M059J (cell line): ENCODE data around the gene CARD10. TPM values are rescaled to one million over a fixed set of nuclear protein-coding genes. Genes with fewer than 3 reads are reported as not detected.
"Not testable (repeated sequence)": the region's sequence is repeated elsewhere in the genome, so short reads cannot be mapped to it uniquely, and the experiment has no call there.

ENCODE experiments used
- DNase-seq: peaks from one replicate; pipeline ENCODE4 v3.0.0-alpha.2; 2012; ENCODE audit warnings: low read depth
- total RNA-seq: library from RNA; depleted of rRNA; stranded (reverse); fragments of >200 nt; shearing (Covaris generic); gene quantifications from 2 replicates; pipeline ENCODE4 v1.2.3, GENCODE V29; 2014

The CARD10 gene
- total RNA-seq, 1 experiment from 2014 or later: 10.6 TPM

DNA sequence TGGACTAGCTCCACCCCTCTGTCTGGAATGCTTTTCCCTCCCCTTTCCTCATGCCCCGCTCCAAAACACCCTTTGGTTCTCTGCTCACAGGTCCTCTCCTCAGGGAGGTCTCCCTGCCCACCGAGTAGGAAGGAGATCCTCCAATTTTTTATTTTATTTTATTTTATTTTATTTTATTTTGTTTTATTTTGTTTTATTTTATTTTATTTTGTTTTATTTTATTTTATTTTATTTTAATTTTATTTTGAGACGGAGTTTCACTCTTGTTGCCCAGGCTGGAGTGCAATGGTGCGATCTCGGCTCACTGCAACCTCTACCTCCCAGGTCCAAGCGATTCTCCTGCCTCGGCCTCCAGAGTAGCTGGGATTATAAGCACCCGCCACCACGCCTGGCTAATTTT lies 8.7 kb upstream of the CARD10 start:
- not testable (repeated sequence) for DNase-seq

DNA sequence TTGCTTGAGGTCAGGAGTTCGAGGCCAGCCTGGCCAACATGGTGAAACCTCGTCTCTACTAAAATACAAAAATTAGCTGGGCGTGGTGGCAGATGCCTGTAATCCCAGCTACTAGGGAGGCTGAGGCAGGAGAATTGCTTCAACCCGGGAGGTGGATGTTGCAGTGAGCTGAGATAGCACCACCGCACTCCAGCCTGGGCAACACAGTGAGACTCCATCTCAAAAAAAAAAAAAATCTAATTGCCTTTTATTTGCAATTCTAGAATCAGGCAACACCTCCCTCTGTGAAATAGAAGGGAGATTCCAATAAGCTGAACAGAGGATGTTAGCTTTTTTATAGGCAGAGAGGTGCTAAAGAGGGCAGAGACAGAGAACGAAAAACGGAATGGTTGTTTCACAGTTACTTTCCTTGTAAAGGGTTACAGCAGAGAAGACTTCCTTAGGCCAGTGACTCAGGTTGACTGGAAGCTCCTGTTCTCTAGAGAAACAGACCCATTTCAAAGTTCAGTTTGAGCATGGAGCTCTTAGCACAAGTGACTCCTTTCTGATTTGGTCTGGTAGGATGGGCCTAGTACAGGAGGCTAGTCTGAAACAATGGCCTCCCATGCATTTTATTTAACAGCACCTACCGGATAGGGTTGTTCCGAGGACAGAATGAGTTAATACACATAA lies 8.0 kb upstream of the CARD10 start:
- not testable (repeated sequence) for DNase-seq

DNA sequence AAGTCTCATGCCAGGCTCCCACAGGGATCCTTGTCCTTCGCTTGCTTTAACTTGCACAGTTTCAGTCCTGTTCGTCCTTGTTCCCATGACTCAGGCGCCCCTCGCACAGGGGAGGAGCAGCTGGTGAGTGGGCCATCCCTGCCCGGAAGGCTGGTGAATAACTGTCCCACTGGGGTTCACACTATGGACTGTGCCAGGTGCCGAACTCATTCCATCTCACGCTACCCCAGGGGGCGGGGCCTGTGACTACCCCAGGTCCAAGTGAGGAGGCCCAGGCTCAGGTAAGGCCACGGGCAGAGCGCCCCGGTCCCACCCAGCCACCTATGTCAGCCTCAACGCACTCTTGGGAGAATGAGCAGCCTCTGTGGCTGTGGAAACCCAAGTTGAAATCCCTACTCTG lies 7.2 kb upstream of the CARD10 start:
- DNase-seq: peak; percentile 77

DNA sequence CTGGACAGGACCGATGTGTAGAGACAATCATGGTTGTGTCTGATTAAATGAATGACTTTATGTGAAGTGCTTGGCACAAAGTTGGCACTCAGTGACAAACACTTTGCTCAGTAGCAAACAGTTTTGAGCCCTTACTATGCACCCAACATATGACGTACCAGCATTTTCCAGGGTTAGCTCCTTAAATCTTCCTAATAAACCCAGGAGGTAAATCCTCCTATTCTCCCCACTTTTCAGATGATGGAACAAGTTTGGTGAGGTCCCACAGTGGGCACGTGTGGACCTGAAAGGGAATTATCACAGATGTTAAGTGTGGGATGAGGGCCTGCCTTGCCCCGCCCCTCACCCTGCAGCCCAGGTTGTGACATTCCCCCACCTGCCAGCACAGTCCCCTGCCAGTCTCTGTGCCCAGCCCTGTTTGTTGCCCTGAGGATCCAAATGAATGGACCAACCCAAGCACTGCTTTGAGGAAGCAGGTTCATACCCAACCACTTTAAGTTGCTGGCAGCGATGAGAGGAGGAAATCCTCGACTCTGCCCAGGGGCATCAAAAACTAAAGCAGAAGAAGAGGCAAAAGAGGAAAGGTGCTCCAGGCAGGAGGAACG lies 6.6 kb upstream of the CARD10 start:
- no peak for DNase-seq

DNA sequence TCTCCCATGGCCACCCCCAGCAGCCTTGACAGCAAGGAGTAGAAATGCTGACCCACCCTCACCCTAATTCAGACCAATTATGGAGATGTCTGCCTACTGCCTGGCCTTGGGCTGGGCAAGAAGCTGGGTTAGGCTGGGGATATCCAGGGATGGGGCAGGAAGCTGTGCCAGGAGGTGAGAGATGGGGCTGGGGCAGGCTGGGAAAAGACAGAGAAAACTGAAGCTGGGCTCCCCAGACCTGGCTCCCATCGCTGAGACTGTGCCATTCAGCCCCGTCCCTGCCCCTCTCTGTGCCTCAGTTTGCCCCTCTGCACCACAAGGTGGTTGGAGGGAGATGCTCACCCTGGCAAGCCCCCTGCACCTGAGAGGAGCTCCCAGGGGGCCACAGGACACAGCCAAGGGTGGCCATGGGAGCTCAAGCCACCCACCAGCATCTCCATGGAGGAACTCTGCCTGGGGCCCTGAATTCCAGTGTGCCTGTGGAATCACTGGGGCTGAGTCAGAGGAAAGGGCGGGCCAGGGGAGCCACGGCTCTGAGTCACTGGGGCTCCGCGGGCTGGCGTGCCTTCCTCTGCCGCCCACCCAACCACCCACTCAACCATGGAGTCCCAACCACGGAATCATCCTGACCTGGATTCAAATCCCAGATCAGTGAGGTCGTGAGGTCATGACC lies 6.0 kb upstream of the CARD10 start:
- DNase-seq: peak; percentile 91

DNA sequence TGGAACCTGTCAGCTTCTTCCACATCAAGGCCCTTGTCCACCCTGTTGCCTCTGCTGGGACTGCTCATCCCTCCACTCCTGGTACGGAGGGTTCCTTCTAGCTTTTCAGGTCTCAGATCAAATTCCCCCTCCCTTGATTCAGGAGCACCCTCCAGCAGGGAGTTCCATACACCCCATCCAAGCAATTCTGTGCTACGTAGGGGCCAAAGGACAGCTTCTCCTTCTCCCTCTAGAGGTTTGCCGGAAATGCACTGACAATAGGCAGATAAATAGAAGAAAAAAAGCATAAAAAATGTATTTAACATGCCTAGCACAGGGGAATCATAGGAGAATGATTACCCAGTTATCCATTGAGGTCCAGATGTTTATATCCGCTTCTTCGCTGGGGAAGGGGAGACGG lies 3.3 kb upstream of the CARD10 start:
- DNase-seq: no peak

DNA sequence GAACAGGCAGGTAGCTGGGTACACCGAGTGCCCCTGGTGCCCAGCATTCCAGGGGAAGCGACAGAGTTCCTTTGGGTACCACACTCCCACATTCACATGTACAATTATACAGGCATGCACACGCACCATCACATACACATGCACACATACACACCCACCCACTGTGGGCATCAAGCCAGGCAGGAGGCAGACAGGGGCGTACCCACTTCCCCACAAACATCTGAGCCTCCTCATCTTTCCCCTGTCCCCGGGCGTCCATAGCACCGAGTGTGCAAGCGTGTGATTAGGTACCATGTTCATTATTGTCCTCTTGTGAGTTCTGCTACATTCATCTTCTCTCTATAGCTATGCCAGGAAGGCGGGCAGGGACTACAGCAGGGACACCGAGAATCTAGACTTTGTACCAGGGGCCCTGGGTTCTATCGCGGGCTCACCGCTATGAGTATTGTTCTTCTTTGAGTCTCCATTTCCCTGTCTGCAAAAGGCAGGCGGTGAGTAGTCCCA lies 2.1 kb upstream of the CARD10 start:
- no peak for DNase-seq

DNA sequence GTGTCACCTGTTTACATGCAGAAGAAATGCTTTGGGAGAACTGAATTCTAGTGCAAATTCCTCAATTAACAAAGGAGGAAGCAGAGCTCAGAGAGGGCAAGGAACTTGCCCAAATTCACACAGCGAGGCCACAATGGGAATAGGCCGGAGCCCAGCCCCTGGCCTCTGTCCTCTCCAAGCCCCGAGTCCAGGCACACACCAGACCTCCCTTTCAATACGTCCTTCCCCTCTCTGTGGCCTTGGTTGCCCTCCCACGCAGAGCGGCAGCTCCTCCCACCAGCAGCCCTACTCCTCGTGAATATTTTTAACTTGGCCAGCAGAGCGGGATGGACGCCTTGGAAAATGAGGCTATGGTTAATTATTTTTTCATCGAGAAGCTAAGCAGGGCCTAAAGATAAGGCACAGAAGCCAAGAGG lies 1.6 kb upstream of the CARD10 start:
- no peak for DNase-seq

DNA sequence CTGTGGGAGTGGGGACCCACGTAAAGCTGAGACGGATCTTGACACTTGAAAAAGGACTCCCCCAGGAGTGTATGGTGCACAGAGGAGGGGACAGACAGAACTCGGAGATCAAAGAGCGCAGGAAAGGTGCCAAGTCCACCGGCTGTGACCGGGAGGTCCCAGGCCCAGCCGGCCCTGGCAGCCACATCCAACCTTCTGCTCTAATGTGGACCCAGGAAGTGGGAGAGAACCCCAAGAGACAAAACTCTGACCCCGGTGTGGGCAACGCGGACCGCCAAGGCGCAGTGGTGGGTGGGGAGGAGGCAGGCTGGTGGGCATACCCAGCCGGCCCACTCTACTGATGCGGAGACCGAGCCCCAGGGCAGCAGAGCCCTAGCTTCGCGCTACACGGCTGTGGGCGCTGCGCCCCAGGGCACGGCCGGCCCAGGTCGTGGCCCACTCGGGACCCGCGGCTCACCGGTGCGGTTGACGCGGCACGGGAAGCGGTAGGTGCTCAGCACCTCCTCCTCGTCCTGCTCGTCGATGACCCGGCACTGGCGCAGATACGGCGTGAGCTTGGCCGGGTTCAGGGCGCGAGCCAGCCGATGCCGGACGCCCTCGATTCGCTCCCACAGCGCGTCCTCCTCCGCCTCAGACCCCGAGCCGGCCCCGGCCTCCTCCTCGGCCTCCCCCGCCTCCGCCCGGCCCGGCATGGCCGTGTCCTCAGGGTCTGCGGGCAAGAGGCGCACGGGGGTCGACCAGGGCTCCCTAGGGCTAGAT lies 527 bp downstream of the CARD10 start:
- no peak for DNase-seq

DNA sequence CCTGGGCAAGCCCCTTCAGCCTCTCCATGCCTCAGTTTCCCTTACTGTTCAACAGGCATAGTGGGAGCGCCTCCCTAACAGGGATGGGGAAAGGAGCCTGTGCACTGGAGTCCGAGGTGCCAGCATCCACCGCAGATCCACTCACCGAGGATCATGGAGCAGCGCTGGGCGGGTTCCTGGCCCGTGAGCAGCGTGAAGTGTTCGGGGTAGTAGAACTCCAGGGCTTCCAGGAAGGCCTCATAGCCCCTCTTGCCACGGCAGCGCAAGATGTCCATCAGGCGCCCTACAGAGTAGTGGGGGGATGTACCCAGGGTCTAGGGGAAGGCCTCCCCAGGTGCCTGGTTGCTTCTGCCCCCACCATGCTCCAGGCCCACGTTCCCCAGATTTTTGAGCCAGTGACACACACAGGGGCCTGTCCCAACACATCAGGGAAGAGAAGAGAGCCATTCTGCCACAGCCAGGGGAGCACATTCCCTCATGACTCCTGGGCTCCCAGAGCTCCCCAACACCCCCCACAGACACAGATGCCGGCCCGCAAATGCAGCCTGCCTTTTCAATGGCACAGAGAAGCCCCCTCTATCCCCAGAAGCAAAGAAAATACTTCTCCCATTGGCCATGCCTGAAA lies 1.3 kb downstream of the CARD10 start:
- no peak for DNase-seq

DNA sequence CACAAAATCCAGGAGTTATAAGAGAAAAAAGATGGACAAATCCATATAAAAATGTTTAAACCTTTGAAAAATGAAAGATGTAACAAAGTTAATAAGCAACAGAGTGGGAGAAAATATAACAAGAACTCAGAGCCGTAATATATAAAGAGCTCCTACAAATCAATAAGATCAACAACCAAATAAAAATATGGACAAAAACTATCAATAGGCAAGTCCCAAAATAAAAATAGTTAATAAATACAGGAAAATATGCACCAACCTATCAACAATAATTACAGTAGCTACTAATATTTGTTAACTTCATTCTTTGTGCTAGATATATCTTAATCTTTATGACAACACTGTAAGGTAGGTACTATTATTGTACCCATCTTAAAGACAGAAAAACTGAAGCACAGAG lies 2.8 kb downstream of the CARD10 start:
- no peak for DNase-seq

DNA sequence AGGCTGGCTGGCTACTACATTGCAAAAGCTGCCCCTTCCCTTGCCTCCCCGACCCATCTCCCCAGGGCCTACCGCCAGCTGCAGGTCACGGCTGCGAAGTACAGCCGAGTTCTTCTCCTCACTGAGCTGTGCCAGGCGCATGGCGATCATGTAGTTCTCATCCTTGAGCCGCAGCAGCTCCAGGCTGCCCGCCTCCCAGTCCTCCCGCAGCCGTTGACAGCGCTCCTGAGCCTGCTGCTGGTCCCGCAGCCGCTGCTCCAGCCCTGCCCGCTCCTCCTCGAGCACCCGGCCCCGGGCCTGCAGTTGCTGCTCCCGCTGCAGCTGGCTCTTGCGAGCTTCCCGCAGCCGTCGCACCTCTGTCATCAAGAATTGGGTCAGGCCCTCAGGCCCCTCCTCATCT lies 3.3 kb downstream of the CARD10 start:
- no peak for DNase-seq

DNA sequence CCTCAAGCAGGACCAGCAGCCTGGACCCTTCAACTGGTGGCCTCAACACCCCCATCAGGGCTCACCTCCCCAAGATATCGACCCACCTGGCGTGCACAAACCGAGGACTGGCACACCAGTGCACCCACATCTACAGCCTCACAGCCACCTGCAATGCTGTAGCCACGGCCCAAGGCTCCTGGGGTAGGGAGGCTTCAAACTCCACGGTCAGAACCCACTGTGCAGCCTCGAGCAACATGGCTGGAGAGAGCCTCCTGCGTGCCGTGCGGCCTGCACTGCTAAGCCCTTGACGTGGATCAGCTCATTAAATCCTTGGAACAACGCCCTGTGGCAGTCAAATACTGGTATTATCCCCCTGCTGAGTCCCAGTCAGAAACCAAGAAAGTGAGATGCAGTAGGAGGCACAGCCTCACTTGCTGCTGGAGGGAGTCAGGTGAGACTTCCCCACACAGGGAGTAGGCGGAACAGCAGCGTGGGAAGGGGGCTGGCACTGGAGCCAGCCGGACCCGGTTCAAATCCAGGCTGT lies 4.6 kb downstream of the CARD10 start:
- no peak for DNase-seq

DNA sequence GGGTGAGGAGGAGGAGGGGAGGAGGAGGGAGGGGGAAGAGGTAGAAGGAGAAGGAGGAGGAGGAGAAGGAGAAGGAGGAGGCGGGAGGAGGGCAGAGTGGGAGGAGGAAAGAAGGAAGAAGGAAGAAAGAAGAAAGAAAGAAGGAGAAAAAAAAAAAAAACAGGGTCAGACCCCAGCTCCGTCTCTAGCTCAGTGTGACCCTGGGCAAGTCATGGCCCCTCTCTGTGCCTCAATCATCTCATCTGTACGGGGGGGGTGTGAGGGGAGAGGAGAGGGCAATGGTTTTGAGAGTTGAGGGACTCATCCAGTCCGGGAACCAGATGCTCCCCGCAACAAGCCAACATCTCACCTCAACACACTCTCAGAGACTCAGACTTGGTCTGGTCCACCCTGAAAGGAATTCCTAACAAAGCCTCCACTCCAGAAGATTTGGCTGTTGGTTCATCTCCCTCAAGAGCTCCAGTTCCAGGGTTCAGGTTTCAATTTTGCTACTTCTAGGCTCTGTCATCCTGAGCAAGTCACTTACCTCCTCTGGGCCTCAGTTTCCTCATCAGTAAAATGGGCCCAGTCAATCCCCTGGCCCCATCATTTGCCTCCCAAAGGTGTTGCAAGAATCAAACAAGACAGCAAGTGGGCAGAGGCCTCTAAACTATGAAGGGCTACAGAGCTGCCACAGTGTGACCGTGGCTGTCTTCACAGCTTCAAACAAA lies 7.7 kb downstream of the CARD10 start:
- DNase-seq: no peak

DNA sequence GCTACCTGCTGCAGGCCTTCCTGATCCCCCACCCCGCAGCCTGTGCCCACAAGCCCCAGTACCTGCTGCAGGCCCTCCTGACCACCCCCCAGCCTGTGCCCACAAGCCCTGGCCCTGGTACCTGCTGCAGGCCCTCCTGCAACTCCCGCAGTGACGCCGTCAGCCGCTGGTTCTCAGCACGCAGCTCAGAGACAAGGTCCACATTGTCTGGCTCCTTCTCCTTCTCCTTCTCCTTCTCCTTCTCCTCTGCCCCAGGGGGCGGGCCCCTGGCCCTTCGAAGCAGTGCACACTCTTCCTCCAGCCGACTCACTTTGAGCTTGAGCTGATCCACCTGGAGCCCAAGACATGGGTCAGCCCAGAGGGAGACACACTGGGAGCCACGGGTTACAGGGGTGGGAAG lies 9.1 kb downstream of the CARD10 start:
- no peak for DNase-seq

DNA sequence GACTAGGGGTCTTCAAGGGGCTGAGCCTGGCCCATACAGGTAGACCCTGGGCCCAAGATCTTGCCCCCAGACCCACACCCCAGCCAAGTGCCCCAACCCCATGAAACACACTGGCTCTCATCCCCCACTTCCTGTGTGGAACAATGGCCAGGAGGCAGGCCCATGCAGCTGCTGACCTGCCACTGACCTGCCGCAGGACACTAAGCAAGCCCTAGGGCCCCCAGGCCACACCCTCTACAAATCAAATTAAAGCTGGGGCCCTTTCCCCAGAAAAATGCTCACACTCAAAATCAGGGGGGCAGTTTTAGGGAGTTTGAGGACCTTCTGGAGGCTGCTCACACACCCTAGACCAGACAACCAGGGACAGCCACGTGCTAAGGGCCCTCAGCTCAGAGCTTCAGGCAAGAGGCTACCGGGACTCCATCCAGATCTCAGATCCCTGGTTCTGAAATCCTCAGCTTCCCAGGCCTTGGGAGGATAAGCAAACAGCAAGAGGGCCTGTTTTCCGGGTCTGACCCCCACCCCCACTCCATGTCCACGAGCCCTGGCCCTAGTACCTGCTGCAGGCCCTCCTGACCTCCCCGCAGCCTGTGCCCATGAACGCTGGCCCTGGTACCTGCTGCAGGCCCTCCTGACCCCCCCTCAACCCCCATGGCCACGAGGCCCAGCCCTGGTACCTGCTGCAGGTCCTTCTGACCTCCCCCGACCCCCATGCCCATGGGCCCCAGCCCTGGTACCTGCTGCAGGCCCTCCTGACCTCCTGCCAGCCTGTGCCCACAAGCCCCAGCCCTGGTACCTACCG lies 10.0 kb downstream of the CARD10 start:
- DNase-seq: no peak

DNA sequence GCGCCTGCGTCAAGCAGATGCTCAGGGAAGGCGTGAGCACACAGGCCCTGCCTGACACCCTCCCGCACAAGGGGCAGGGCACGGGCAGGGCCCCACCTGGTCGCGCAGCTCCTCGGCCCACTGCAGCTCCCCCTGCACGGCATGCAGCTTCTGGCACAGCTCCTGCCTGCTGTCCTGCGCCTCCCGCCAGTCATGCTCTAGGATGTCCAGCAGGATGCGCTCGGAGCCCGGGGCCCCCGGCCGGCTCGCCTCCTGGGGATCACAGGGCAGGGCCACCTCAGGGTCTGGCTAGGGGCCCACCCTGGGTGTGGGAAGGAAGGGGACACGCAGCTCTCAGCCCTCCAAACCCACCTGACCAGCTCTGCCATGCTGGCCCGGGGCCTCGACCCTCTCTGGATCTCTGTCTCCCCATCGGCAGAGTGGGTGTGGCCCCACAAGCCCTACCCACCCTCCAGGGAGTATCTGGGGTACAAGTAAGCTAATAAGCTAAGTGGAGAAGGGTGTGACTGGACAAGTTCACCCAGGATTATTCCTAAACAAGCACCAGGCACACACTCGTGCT lies 10.7 kb downstream of the CARD10 start:
- DNase-seq: no peak

DNA sequence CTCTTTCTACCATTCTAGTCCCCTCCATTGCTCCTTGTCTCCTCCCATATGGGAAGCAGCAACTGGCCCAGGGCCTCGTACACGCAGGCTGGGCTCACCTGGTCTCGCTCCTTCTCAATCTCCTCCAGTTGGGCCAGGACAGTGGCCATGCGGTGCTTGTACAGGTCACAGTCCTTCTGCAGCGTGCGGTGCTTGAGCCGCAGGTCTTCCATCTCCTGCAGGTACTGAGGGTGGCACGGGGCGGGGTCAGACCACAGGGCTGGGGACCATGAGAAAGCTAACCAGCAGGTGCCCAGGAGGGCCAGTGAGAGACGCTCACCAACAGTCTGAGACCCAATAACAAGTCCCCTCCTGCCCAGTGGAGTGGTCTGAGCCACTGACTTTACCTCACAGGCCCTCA lies 11.5 kb downstream of the CARD10 start:
- no peak for DNase-seq

DNA sequence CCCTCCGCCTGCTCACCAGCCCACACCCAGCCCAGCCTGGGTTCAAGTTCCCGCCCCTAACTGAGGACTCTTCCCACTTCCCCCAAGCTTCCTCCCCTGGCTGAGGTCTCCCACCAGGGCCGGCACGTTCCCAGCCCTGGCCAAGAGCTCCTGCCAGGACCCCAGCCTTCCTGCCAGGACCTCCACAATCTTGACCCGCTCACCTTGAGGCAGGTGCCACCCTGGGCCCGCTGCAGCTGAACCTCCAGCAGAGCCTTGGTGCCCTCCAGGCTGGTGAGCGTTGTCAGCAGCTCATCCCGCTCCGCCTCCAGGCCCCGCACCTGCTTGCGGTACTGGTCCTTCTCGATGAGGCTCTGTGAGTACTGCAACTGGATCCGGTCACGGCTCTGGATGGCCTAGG lies 13.2 kb downstream of the CARD10 start:
- DNase-seq: no peak

DNA sequence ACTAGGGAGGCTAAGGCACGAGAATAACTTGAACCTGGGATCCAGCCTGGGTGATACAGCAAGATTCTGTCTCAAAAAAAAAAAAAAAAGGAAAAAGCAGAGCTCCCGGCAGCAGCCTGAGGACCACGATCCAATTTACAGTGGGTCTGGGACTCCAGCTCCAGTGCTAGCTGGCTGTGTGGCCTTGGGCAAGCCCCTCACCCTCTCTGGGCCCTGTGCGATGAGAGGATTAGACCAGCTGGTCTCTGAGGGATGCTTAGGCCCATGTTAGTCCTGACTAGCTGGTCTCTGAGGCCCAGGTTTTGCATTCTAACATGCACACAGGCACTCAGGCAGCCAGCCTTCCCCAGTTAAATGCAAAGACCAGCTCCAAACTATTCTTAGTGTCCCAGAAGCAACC lies 13.7 kb downstream of the CARD10 start:
- DNase-seq: no peak
